Activated CD4-positive, CD25-positive, alpha-beta regulatory T cell treated with anti-CD3 and anti-CD28 coated beads, Interleukin-2, amount 50 U/mL, for 72 hours (primary cell): ENCODE data around the gene KIF3B.
"Not testable (repeated sequence)": the region's sequence is repeated elsewhere in the genome, so short reads cannot be mapped to it uniquely, and the experiment has no call there.

Experiments
- DNase-seq: peaks from one replicate; pipeline ENCODE4 v3.0.0; 2021

Gene KIF3B

DNA sequence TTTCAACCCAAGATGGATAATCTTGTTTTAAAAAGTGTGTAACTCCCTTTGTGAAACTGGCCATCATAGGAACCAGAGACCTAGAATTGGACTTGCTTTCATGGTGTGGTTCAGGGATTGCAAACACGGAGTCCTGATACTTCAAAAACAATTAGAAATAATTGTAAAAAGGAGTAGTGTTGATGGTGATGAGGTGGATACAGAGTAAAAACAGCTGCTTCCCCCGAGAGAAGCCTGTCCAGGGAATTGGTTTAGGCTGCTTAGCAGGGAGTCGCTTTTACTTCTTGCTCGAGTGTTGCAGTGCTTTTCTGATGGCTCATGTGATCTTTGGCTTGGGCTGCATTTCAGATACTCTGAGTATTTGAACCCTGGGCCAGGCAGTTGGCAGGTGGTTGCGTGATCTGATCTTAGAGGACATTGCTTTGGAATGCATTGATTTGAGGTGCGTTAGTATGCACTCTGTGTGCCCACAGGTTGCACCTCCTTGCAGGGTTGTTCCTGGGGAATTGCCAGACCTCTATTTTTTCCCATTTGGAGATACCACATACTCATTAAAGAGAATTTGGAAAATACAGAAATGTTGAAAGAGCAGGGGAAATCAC lies 19.5 kb downstream of the KIF3B start:
- DNase-seq, result no peak

- DNase-seq, result no peak
Measured at GRCh38 chr20:32297439-32297838, 20.0 kb downstream of the KIF3B start.

DNA sequence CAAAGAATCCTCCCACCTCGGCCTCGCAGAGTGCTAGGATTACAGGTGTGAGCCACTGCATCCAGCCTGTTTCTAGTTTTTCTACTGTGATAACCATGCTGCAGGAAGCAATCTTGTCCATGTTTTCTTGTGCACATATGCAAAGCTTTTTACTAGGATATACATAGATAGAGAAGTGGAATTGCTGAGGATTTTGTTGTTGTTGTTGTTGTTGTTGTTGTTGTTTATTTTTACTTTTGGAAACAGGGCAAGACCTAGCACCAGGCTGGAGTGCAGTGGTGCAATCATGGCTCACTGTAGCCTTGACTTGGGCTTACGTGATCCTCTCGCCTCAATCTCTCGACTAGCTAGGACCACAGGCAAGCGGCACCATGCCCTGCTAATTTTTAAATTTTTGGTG lies 23.2 kb downstream of the KIF3B start:
- no peak for DNase-seq

DNA sequence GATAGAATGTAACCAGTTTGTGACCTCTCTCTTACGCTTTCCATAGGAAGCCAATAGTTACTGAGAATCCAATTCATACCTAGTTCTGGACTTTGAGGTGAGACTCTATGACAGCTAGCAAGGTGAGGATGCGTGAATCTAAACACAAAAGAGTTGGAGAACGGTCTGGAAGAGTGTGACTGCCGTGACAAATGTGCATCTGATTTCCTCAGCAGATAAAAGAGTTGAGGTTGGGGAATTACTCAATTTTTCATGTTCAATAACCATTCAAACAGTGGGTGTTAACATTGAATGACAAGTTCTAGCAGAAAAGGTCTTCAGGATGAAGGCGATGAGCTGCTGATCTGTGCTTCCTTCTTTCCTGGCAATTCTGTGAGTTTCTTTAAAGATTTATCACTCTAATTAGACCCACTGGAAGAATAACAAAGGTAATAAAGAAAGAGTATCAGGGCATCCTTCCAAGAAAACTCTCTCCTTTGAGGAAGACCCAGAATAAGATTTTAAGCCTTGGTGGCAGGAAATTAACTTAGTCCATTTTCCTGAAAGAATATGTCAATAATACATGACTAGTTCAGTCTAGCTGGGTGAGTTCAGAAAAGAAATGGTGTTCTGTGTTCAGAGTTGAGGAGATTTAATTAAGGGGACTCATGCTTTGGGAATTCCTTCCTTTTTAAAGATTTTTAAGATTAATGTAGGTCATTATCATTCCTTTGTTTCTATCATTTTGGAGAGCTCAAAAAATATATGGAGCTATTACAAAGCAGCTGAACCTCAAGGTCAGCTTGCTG lies 24.5 kb downstream of the KIF3B start:
- DNase-seq, result no peak

GRCh38 chr20:32302507-32302872 lies 25.0 kb downstream of the KIF3B start:
- DNase-seq, result no peak

GRCh38 chr20:32304131-32304746 lies 26.8 kb downstream of the KIF3B start:
- no peak for DNase-seq

DNA sequence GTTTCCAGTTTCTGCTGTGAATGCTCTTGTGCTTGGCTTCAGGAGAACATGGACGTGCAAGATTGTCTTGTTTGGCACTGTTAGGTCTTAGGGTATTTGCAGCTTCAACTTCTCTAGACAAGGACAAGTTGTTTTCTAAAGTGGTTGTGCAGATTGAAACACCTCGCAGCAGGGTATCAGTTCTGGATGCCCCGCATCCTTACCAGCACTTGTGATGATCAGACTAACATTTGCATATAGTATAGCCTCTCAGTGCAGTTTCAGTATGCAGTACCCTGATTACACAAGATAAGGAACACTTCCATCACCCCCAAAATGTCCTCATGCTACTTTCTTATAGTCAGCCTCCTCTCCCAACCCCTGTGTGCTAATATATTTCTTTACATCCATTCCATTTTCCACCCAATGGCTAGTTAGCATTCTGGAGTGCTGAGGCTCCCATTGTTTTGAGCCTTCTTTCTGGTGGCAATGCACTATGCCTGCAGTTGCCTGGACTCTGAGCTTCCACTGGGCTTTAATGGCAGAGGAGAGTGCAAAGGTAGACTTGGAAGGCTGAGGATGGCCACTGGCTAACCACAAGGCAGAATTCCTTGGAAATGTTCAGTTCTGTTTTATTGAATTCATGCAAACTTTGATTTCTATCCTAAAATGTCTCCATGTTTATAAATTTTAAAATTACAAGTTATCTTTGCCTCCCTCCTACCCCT lies 35.4 kb downstream of the KIF3B start:
- no peak for DNase-seq

DNA sequence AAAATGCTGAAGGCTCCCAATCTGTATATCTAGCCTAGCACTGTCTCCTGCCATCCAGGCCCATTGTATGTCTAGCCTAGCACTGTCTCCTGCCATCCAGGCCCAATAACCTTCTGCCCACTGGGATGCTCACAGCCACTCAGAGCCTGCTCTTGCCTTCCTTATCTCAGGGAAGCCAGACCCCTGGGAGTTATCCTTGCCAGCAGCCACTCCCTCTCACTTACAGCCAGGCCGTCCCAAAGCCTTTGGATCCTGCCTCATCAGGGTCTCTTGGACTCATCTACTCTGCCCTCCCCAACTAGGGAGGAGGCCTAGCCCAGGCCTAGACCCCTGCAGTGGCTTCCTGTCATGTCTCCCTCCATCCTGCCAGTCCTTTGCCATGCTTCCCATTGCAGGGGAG lies 37.3 kb downstream of the KIF3B start:
- no peak for DNase-seq

DNA sequence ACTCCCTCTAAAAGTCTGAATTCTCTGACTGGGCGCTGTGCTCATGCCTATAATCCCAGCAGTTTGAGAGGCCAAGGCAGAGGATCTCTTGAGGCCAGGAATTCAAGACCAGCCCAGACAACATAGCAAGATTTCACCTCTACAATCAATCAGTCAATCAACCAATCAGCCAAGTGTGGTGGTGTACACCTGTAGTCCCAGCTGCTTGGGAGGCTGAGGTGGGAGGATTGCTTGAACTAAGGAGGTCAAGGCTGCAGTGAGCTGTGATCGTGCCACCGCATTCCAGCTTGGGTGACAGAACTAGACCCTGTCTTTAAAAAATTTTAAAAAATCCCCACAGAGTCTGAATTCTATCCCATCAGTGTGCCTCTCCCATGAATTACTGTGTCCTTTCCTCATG lies 37.9 kb downstream of the KIF3B start:
- no peak for DNase-seq

DNA sequence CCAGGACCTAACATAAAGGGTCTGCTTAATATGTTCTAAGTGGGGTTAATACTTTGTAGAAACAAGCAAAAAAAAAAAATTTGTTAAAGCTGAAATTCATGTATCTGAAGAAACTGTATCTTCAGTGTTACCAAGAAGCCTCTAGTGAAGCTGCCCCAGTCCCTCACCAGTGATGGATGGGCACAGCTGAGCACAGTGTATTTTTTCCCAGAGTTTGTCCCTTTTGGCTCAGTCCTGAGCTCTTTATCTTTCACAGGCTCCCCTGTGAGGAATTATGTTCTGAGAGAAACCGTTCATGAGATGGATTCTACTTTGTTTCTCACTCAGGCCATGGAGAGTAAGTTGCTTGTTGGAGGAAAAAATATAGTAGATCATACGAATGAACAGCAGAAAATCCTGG lies 38.4 kb downstream of the KIF3B start:
- DNase-seq, result no peak

GRCh38 chr20:32316667-32317066 lies 39.2 kb downstream of the KIF3B start:
- DNase-seq, result no peak

- no peak for DNase-seq
Measured at GRCh38 chr20:32319100-32319499, 41.6 kb downstream of the KIF3B start.

GRCh38 chr20:32320305-32320704 lies 42.9 kb downstream of the KIF3B start:
- no peak for DNase-seq

DNA sequence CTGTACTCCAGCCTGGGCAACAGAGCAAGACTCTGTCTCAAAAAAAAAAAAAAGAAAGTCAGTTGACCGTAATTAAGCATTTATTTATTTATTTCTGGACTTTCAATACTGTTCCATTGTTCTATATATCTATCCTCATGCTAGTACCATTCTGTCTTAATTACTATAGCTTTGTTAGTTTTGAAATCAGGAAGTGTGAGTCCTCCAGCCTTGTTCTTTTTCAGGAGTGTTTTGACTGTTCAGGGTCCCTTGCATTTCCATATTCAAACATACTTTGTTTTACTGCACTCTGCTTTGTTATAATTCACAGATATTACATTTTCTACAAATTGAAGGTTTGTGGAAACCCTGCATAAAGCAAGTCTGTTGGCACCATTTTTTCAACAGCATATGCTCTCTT lies 43.9 kb downstream of the KIF3B start:
- DNase-seq, result no peak

DNA sequence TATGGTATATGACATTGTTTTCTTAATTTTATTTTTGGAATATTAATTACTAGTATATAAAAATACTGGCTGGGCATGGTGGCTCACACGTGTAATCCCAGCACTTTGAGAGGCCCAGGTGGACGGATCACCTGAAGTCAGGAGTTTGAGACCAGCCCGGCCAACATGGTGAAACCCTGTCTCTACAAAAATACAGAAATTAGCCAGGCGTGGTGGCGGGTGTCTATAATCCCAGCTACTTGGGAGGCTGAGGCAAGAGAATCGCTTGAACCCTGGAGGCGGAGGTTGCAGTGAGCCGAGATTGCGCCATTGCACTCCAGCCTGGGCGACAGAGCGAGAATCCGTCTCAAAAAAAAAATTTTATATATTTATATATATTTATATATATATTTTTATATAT lies 44.8 kb downstream of the KIF3B start:
- not testable (repeated sequence) for DNase-seq

DNA sequence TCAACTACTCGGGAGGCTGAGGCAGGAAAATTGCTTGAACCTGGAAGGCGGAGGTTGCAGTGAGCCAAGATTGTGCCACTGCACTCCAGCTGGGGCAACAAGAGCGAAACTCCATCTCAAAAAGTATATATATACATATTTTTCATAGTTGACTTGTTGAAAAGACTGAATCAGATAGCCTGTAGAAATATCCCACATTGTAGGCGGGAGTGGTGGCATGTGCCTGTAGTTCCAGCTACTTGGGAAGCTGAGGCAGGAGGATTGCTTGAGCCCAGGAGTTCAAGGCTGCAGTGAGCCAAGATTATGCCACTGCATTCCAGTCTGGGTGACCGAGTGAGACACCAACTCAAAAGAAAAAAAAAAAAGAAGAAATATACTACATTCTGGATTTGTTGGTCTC lies 46.3 kb downstream of the KIF3B start:
- DNase-seq, result not testable (repeated sequence)

- DNase-seq, result no peak
Measured at GRCh38 chr20:32325706-32326503, 48.5 kb downstream of the KIF3B start.

DNA sequence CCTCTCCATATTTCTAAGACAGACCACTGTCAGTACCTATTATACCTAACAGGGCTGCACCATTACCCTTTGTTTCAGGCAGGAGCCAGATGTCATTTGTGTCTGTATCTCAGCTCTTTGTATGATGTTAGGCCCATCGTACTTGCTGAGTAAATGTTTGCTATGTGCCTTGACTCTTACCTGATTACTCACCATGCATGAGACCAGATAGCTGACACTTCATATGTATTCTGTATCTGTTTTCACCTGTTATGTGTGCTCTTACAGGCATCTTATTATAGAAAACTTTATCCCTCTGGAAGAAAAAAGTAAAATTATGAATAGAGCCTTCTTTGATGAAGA lies 49.0 kb downstream of the KIF3B start:
- DNase-seq, result no peak

- no peak for DNase-seq
Measured at GRCh38 chr20:32327087-32327681, 49.7 kb downstream of the KIF3B start.

DNA sequence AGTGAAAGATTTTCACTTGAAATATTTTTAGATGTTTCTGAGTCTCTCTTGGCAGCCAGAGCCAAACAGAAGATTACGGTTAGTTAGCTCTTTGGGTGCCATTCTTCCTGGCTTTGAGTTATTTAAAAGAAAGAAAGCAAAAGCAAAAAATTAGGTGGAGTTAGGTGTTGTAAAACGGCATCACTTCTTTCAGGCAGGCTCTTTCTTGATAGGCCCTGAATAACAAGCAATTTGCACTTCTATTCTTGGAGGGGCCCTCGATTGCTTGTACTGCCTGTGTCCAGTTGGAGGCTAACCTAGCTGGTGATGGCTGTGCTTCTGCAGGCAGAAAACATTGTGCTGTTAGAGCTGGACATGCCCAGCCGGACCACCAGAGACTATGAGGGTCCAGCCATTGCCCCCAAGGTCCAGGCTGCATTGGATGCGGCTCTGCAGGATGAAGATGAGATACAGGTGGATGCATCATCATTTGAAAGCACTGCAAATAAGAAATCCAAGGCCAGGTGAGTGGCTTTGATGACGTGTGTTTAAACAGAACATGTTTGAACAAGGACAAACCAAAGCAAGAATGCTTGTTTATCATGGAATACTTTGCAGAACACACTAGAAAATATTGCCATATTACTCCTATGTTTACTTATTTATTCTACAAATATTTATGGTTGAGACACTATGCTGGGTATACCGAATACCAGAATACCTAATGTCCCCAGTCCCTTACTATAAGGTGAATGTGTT lies 52.5 kb downstream of the KIF3B start:
- no peak for DNase-seq

GRCh38 chr20:32330555-32330897 lies 53.1 kb downstream of the KIF3B start:
- DNase-seq, result no peak

DNA sequence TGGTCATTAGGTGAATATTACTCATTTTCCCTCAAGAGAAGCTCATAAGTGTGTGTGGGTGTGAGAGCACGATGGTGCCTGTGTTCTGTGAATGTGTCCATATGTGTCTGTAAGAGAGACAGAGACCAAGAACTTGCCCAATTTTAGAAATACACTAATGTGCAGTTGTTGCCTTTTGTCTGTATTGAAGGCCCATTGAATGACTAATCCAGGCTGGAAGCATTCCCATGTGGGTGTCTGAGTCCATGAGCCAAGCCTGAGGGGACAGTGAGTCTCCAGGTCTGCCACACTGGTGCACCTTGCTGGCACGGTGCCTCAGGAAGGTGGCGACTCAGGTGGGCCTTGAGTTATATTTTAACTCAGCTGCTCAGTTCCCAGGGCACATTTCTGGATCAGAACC lies 55.2 kb downstream of the KIF3B start:
- no peak for DNase-seq
